SKM-1 (cell line): ENCODE data around the gene RIT2.
"Not testable (repeated sequence)": the region's sequence is repeated elsewhere in the genome, so short reads cannot be mapped to it uniquely, and the experiment has no call there.

Experiments
- DNase-seq: peaks from one replicate; lab custom pipeline; 2025; ENCODE audit not compliant: unreplicated experiment; lab: John Stamatoyannopoulos, UW

Gene RIT2

GRCh38 chr18:42778024-42778423 lies 337.5 kb downstream of the RIT2 start:
- DNase-seq = no peak

- DNase-seq = no peak
Measured at GRCh38 chr18:42773870-42774269, 341.6 kb downstream of the RIT2 start.

- DNase-seq = no peak
Measured at GRCh38 chr18:42771936-42772335, 343.5 kb downstream of the RIT2 start.

GRCh38 chr18:42765302-42765701 lies 350.2 kb downstream of the RIT2 start:
- no peak for DNase-seq

GRCh38 chr18:42760290-42760689 lies 355.2 kb downstream of the RIT2 start:
- DNase-seq = no peak

GRCh38 chr18:42758852-42759251 lies 356.6 kb downstream of the RIT2 start:
- no peak for DNase-seq

- no peak for DNase-seq
Measured at GRCh38 chr18:42756214-42756613, 359.3 kb downstream of the RIT2 start.

- no peak for DNase-seq
Measured at GRCh38 chr18:42752916-42753315, 362.6 kb downstream of the RIT2 start.

- DNase-seq = no peak
Measured at GRCh38 chr18:42746794-42747193, 368.7 kb downstream of the RIT2 start.

- DNase-seq = no peak
Measured at GRCh38 chr18:42745931-42746330, 369.6 kb downstream of the RIT2 start.

GRCh38 chr18:42745171-42745570 lies 370.3 kb downstream of the RIT2 start:
- DNase-seq = no peak

- no peak for DNase-seq
Measured at GRCh38 chr18:42743373-42744138, 371.9 kb downstream of the RIT2 start.

- DNase-seq = no peak
Measured at GRCh38 chr18:42742969-42743368, 372.5 kb downstream of the RIT2 start.

- no peak for DNase-seq
Measured at GRCh38 chr18:42742474-42742873, 373.0 kb downstream of the RIT2 start.

- not testable (repeated sequence) for DNase-seq
Measured at GRCh38 chr18:42741805-42742347, 373.6 kb downstream of the RIT2 start.

GRCh38 chr18:42741299-42741698 lies 374.2 kb downstream of the RIT2 start:
- DNase-seq = not testable (repeated sequence)

- no peak for DNase-seq
Measured at GRCh38 chr18:42736074-42736473, 379.4 kb downstream of the RIT2 start.

GRCh38 chr18:42734520-42734919 lies 381.0 kb downstream of the RIT2 start:
- no peak for DNase-seq

GRCh38 chr18:42730272-42730671 lies 385.2 kb downstream of the RIT2 start:
- no peak for DNase-seq

- no peak for DNase-seq
Measured at GRCh38 chr18:42719221-42719620, 396.3 kb downstream of the RIT2 start.

GRCh38 chr18:42712065-42712464 lies 403.4 kb downstream of the RIT2 start:
- no peak for DNase-seq

GRCh38 chr18:42707080-42707479 lies 408.4 kb downstream of the RIT2 start:
- no peak for DNase-seq

- no peak for DNase-seq
Measured at GRCh38 chr18:42706618-42707017, 408.9 kb downstream of the RIT2 start.
